Left lobe of liver (tissue), 2 donors: ENCODE results near the gene OGG1. TPM values are rescaled to one million over a fixed set of nuclear protein-coding genes. Genes with fewer than 3 reads are reported as not detected.

Source experiments
- ATAC-seq: fragments of 200-7000 bp; cut with Tn5 transposase; one replicate; pipeline ENCODE4 v1.9.1; 2020; ENCODE audit warnings: mild to moderate bottlenecking, moderate library complexity
- DNase-seq: peaks from one replicate; pipeline ENCODE4 v3.0.0-alpha.2; 2020; ENCODE audit warnings: low spot score
- total RNA-seq: library from RNA; stranded (reverse); gene quantifications from one replicate; pipeline ENCODE4 v1.2.1, GENCODE V29; 2021
- donor health status: DM: no; HTN: no; CAD: no; lungs with moderate emphysema.
- donor health status: DM: no; HTN: yes; CAD: no.

Gene OGG1
- total RNA-seq: 16.0 TPM

DNA sequence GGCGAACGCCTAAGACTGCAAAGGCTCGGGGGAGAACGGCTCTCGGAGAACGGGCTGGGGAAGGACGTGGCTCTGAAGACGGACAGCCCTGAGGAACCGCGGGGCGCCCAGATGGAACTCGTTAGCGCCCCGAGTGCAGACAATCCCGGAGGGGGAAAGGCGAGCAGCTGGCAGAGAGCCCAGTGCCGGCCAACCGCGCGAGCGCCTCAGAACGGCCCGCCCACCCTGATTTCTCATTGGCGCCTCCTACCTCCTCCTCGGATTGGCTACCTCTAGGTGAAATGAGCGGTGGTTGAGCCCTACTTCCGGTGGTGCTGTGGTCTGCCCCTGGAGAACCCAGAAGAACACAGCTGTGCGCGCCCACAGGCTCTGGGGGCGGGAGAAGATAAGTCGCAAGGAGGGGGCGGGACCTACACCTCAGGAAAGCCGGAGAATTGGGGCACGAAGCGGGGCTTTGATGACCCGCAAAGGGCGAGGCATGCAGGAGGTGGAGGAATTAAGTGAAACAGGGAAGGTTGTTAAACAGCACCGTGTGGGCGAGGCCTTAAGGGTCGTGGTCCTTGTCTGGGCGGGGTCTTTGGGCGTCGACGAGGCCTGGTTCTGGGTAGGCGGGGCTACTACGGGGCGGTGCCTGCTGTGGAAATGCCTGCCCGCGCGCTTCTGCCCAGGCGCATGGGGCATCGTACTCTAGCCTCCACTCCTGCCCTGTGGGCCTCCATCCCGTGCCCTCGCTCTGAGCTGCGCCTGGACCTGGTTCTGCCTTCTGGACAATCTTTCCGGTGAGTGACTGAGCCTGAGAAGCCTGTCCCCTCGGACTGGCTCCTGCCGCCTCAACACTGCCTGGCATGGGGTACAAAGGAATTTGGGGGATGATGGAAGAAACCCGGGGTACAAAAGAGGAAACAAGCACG is at the start of gene OGG1:
Gene OGG1 (plus strand): TSS at position 308 of the 911 bp plus-strand sequence. CDS start 335 bp downstream, at position 643.
- DNase-seq: peak; percentile 98
- ATAC-seq: peak; percentile 91

DNA sequence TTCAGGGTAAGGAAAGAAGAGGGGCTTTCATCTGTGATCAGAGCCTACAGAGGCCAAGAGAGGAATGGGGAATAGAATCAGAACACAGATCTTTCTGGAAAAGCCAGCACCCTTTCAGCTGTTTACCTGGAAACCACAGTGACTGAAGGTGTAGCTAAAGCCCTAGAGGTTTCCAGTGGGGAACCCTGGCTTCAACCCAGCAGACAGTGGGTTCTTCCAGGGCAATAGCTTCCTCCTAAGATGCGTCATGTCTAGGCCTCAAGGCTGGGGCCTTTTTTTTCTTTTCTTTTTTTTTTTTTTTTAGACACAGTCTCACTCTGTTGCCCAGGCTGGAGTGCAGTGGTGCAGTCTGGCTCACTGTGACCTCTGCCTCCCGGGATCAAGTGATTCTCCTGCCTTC is 49.2 kb upstream of the OGG1 start:
- DNase-seq: no peak
- ATAC-seq: no peak

DNA sequence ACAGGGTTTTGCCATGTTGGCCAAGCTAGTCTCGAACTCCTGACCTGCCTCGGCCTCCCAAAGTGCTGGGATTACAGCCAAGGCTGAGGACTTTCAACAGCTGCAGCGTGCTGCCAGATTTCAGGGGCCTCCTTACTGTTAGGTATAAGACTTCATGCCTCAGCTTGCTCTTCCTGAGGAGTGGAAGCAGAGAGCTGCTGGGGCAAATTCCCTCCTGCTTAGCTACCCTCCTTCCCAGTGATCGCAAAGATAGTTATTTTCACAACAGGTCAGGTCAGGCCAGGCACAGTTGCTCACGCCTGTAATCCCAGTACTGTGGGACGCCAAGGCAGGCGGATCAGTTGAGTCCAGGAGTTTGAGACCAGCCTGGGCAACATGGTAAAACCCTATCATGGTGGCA is 48.7 kb upstream of the OGG1 start:
- DNase-seq (no peak), ATAC-seq (no peak)

DNA sequence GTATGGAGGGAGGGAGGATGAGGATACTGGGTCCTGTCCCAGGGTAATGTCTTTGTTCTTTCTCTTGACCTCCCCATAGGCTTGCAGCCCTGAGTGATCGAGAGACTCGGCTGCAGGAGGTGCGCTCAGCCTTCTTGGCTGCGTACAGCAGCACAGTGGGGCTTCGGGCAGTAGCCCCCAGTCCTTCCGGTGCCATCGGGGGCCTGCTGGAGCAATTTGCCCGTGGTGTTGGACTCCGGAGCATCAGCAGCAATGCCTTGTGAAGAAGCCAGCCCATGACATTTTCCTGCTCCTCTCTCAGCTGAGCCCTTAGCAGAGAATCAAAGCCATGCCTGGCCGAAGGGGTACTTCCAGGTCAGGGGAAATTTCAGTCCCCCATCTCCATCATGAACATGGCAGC is 48.0 kb upstream of the OGG1 start:
- no peak for ATAC-seq
- no peak for DNase-seq

DNA sequence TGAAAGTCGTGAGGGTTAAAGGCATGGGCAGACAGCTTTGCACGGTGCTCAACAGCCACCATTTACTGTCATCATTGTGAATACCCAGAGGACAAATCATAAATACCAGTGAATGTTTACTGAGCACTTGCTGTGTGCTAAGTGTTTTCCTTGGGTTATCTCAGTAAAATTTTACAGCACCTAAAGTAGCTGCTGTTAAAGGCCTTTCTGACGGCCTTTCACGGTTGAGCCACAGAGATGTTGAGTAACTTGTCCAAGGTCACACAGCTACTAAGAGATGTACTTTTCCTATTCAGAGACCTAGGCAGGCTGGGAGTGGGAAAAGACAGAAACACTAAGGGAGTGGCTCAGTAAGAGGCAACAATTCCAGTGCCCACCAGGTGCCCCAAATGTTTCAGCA is 46.5 kb upstream of the OGG1 start:
- no peak for ATAC-seq
- DNase-seq: no peak

DNA sequence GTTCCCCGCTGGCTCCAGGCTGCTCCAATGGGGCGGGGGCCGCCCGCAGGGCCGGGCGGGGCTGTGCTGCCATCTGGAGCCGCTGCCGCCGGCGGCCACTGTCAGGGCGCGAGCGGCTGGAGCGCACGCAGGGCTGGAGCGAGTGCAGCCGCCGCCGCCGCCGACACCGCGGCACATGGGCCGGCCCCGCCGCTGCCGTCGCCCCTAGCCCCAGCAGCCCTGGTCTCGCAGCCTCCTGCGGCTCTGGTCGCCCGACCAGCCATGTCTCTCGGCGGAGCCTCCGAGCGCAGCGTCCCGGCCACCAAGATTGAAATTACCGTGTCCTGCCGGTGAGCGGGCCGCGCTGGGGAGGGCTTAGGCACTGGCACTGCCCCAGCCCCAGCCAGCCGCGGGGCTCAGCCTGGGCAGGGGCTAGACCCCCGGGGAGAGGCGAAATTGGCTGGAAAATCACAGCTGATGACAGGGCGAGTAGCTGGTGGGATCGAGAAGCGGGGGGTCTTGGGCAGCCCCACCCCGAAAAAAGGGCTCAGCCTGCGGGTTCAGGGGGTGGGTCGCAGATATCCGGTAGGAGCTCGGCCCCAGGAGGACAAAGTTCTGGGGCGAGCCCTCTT is 45.9 kb upstream of the OGG1 start, which contains the start of gene CPNE9:
Gene CPNE9 (plus strand): TSS at position 98 of the 611 bp plus-strand sequence. CDS start 164 bp downstream, at position 262.
- ATAC-seq (peak; percentile 51), DNase-seq (no peak)

DNA sequence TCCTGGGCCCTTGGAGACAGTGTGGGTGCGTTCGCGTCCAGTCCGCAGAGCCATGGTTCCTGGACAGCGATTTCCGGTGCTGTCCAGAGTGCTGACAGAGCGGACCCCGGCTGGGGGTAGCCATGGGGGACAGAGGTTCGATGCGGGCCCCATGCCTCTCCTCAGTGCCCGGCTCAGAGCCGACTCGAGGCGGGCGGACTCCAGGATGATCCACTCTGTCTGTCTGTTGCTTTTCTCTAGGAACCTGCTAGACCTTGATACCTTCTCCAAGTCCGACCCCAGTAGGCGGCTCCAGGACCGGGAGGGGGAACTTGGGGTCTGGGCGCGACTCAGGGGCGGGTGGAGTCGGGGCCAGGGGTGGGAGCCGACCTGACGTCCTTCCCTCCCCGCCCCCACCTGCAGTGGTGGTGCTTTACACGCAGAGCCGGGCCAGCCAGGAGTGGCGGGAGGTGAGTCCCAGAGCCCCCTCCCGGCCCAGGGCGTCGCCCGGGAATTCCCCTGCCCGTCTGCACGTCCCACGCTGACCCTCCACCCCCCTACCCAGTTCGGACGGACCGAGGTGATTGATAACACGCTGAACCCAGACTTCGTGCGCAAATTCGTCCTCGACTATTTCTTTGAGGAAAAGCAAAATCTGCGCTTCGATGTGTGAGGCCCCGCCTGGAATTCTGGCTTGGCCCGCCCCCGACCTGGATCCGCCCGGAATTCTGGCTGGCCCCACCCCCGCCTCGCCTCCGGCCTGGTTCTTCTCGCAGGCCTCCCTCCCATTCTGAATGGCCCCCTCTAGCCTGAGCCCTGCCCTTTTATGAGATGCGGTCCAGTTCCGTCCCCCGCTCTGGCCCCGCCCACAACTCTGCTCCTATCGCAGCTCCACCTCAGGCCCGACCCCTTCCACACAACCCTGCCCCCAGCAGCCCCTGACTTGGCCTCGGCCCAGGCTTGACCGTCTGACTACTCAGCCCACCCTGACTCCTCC is 45.1 kb upstream of the OGG1 start:
- ATAC-seq: peak; percentile 61
- DNase-seq: no peak

DNA sequence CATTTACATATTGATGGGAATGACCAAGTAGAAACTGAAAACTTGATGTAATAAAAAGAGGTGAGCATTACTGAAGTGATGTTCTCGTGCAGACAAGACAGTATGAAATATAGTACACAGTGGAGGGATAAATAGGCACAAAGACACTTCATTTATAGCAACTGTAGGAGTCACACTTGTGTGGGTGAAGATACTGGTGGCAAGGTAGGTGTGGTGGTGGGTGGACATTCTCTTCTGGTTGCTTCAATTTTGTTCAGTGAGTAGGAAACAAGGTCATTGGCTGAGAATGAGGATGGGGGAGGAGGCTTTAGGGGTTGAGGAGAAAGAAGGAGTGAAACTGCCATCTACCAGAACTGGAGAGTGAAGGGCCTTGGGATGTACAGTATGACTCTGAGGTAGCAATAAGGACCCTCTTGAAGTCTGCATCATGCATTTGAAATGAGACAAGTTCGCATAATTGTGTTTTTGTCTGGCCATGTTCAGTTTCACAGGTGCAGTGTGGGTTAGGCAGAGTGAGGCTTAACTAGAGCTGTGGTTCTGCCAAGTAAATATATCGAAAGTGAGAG is 39.5 kb upstream of the OGG1 start:
- DNase-seq (no peak), ATAC-seq (no peak)

DNA sequence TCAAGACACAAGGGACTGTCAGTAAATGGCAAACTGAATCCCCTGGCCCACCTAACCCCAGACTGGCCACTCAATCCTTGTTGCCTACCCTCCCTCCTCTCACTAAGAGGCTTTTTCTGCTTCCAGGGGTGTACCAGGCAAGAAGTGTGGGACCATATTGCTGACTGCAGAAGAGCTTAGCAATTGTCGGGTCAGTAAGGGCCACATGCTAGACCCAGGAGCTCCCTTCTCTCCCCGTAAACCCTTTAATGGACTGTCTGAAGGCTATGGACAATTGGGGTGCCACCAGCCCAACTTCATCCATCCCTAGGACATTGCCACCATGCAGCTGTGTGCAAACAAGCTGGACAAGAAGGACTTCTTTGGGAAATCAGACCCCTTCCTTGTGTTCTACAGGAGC is 37.3 kb upstream of the OGG1 start:
- DNase-seq (no peak), ATAC-seq (no peak)

DNA sequence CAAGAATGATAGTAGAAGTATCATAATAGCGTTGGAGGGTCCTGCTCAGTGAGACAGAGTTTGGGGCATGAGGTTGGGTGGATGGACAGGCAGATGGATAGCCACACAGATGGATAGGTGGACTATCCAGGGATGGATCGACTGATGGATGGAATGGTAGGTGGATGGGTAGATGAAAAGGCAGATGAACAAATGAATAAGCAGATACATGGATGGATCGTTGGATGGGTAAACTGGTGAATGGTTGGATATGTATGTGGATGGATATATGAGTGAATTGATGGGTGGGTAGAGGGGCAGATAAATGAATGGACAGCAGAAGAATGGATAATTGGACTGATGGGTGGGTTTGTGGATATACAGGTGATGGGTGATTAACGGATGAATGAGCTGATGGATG is 36.6 kb upstream of the OGG1 start:
- ATAC-seq: no peak

DNA sequence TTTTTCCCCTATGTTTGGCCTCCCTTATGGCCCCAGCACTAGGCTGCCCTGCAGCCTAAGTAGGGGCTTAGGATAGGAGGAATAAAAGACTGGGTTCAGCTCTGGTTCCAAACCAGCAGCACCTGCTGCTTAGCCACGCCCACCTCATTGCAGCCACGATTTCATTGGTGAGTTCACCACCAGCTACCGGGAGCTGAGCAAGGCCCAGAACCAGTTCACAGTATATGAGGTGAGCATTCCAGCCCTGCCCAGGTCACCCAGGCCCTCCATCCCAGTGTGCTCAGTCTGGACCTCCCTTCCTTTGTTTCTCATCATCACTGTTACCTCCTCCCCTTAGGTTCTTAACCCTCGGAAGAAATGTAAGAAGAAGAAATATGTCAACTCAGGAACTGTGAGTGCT is 34.6 kb upstream of the OGG1 start:
- ATAC-seq: no peak
- no peak for DNase-seq

More for the DNA sequence above, 36.6 kb upstream of the OGG1 start:
- no peak for DNase-seq

DNA sequence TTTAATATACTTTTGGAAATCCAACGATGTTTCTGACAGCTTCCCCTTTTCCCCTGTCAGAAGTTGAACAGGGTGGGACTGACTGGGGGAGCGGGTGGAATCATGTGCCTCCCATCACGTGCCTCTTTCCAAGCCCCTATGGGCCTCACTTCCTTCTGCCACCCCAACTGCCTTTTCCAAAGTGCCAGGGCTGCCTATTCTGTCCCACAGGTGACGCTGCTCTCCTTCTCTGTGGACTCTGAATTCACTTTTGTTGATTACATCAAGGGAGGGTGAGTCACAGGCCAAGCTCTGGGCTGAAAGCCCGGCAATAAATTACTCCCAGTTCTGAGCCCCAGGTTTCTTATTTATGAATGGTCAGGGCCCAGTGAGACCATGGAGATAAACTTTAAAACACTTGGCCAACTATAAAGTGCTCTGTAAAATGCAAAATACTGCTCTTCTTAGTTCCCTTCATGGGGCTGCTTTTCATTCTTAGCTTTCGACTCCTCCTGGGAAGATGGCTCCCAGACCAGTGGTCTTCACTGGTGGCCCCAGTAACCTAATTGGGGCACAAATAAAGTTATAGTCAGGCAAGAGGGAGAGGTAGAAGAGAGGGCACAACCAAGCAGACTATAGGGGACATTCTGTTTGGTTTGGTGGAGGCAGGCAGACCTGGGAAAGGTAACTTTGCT is 33.9 kb upstream of the OGG1 start:
- ATAC-seq (peak; percentile 98), DNase-seq (peak; percentile 53)

DNA sequence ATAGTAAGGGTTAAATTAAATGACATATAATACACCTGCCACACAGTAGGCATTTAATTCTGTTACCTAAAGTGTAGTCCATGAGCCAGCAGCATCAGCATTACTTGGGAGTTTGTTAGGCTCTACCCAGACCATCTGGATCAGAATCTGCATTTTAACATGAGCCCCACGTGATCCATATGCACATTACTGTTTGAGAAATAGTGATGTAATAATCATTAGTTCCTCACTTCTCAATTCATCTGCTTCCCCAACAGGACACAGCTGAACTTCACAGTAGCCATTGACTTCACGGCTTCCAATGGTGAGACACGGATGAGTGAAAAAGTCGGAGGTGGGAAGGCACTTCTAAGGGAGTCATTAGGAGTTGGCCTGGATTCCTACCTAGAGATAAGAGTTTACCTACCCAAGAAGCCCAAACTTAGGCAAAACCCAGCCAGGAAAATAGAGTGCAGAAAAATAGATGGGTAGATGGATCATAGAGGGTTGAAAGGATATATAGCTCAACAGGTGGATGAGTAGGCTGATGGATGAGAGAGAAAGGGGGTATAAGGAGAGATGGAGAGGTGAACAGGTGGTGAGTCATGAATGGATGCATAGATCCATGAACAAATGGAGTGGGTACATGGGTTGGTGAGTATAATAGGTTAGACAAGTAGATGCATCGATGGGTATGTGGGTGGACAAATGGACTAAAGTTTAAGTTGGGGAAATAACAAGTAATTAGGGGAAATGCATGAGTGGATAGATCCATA is 32.8 kb upstream of the OGG1 start:
- DNase-seq (no peak), ATAC-seq (no peak)

DNA sequence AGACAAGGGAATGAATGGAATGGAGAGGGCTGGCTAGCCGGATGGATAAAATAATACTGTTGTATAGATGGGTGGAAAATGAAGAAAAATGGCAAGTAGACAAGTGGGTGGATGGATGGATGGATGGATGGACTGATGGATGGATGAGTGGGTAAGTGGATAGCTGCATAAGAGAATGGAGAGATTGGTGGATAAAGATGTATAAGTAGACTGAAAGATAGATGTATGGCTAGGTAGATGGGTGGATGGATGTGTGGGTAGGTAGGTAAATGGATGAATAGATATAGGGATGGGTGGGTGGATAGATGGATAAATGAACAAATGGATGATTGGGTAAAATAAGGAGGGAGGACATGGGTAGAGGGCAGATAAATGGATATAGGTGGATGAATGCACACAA is 32.2 kb upstream of the OGG1 start:
- DNase-seq (no peak), ATAC-seq (no peak)

DNA sequence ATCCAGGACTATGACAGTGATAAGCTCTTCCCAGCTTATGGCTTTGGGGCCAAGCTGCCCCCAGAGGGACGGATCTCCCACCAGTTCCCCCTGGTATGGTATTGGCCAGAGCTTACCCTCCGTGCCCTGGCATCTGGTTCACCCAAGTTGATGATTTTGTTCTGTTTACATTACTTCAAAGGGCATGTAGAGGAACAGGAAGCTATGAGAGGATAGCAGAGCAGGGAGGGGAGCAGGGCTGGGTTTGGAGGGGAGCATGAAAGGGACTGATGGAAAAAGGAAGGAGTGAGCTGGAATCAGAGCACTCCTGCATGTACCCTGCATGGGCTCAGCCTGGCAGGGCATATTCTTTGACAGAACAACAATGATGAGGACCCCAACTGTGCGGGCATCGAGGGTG is 31.6 kb upstream of the OGG1 start:
- ATAC-seq (no peak), DNase-seq (no peak)

DNA sequence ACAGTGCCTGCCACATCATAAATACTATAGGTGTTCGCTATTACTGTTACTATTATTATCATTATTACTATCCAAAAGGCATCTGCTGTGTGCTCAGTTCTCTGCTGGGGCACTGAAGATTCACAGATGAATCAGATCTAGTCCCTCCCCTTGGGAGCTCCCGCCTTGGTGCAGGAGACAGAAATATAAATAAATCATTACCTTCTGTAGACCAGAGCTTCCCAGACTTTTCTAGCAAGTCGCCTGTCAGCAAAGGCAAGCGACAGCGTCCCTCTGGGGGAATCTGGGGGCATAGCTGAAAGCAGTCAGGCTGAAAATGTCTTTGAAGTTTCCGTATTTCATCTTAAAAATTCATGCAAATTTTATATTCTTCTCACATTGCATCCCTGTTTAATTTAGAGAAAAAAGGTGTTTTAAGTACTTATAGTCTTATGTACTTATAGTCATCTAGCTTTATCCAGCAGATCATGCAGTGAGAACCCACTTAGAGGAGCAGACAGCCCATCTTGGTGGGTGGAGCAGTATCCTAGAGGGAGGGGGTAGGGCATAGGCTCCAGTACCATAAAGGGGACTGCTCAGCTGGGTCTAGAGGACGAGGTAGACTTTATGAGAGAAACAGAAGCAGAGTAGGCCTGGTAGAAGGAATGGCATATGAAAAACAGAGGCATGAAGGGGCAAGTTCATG is 28.6 kb upstream of the OGG1 start:
- DNase-seq: no peak

DNA sequence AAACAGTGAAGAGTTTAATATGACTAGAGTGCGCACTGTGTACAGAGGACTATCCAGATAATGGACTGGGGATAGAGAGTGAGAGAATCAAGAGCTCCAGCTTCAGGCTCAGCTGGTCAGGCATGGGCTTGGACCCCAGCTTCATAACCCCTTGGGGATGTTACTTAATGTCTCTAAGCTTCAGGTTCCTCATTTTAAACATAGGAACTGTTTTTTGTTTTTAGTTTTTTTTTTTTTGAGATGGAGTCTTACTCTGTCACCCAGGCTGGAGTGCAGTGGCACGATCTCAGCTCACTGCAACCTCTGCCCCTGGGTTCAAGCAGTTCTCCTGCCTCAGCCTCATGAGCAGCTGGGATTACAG is 28.1 kb upstream of the OGG1 start:
- no peak for DNase-seq
- ATAC-seq: no peak

More for the DNA sequence above, 28.6 kb upstream of the OGG1 start:
- no peak for ATAC-seq

DNA sequence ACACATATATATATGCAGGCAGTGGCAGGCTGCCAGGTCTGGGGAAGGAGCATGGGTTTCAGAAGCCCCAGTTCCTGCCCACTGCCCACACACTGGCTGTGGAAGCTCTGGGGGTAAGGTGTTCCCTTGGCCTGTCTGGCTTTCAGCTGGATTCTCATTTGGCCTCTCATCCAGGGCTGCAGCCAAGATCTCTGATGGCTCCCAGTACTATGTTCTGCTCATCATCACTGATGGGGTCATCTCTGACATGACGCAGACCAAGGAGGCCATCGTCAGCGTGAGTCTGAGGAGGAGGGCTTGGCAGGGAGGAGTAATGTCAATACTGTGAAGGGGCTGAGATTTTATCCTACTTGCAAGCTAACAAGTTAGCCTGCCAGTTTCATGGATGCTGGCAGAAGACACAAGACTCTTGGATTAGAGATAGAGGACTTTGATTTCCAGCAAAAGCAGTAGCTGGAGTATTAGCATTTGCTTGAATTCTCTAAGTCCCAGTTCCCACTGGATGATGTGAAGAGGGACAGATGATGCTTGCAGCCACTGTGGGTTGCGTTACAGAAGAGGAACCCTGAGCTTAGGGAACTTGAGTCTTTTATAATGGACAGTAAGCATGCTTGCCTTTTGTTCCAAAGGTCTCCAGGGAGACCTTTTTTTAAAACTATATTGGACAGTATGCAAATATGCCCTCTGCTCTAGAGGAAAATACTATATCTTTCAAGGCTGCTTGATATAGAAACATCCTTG is 23.8 kb upstream of the OGG1 start:
- DNase-seq (no peak), ATAC-seq (no peak)
